HG02623 (cell line): ENCODE measurements around the gene URB2.
"Not testable (repeated sequence)": the region's sequence is repeated elsewhere in the genome, so short reads cannot be mapped to it uniquely, and the experiment has no call there.

Experiments used
- ATAC-seq: cut with Tn5 transposase; IDR thresholded peaks from one replicate; pipeline ENCODE4 v1.9.1; 2021; ENCODE audit warnings: moderate library complexity; ENCODE audit not compliant: unreplicated experiment

Gene URB2

GRCh38 chr1:229689904-229690303 lies 63.9 kb downstream of the URB2 start:
- no peak for ATAC-seq

GRCh38 chr1:229690662-229691061 lies 64.6 kb downstream of the URB2 start:
- no peak for ATAC-seq

- ATAC-seq = no peak
These were observed 65.3 kb downstream of the URB2 start for GRCh38 chr1:229691362-229691761.

- ATAC-seq = no peak
These were observed 67.3 kb downstream of the URB2 start for GRCh38 chr1:229693129-229693900.

GRCh38 chr1:229694053-229694693 lies 68.1 kb downstream of the URB2 start:
- no peak for ATAC-seq

GRCh38 chr1:229696385-229696784 lies 70.3 kb downstream of the URB2 start:
- no peak for ATAC-seq

- ATAC-seq = no peak
These were observed 73.7 kb downstream of the URB2 start for GRCh38 chr1:229699613-229700267.

GRCh38 chr1:229704157-229704556 lies 78.1 kb downstream of the URB2 start:
- ATAC-seq = no peak

GRCh38 chr1:229705152-229705551 lies 79.1 kb downstream of the URB2 start:
- ATAC-seq = not testable (repeated sequence)

- ATAC-seq = not testable (repeated sequence)
These were observed 81.1 kb downstream of the URB2 start for GRCh38 chr1:229707127-229707526.

GRCh38 chr1:229709500-229710013 lies 83.5 kb downstream of the URB2 start:
- ATAC-seq = no peak
